Muscle of arm (tissue), 12 donors: ENCODE results near the gene ILK. TPM values are rescaled to one million over a fixed set of nuclear protein-coding genes. Genes with fewer than 3 reads are reported as not detected.
A peak's percentile ranks its signal among the peaks of the same experiment; 100 is the strongest.

ENCODE experiments used
- DNase-seq: peaks from one replicate; pipeline ENCODE4 v3.0.0-alpha.2; 2013
- polyA plus RNA-seq, 12 donors: library from polyadenylated mRNA; unstranded; fragments of 120-200 nt; gene quantifications; one replicate each; pipeline ENCODE4 v1.2.1, GENCODE V29; 2013; ENCODE audit not compliant: insufficient read length in 12 of 12

ILK gene
- polyA plus RNA-seq, 12 donors, result 120 to 152 (median 136) TPM; not detected in 1

DNA sequence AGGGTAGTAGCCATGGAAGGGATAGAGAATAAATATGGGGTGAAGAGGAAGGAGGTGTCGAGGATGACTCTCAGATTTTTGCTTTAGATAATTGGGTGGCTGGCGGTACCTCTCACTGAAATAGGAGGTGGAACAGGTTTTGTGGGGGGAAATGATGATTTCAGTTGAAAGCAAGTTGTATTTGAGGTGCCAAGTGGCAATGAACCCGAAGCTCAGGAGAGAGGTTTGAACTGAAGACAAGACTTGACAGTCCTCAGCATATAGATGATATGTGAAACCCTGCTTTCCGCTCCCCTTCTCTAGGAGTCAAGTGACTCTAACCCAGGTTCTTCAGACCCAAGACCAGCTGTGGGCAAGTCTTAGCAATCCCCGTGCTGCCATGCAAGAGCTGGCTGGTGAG is 33.9 kb upstream of the ILK start:
- no peak for DNase-seq

DNA sequence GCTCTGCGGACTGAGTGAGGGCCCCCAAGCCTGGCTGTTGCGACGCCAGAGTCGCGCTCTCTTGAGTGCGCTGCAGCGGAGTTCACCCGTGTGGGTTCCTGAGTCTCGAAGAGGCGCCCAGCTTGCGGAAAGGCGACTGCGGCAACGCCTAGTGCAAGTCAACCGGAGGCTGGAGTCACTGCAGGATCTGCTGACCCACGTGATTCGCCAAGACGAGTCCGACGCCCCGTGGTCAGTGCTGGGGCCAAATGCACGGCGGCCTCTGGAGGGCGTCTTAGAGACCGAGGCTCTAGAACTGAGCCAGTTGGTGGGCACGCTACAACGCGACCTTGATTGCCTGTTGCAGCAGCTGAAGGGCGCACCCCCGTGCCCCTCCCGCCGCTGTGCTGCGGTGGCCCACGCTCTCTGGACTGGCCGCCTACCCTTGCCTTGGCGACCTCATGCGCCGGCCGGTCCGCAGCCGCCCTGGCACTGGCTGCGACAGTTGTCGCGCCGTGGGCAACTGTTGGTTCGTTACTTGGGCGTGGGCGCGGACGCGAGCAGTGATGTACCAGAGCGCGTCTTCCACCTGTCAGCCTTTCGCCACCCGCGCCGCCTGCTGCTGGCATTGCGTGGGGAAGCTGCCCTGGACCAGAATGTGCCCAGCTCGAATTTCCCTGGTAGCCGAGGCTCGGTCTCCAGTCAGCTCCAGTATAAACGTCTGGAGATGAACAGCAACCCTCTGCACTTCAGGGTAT is 32.7 kb upstream of the ILK start:
- DNase-seq, result no peak

DNA sequence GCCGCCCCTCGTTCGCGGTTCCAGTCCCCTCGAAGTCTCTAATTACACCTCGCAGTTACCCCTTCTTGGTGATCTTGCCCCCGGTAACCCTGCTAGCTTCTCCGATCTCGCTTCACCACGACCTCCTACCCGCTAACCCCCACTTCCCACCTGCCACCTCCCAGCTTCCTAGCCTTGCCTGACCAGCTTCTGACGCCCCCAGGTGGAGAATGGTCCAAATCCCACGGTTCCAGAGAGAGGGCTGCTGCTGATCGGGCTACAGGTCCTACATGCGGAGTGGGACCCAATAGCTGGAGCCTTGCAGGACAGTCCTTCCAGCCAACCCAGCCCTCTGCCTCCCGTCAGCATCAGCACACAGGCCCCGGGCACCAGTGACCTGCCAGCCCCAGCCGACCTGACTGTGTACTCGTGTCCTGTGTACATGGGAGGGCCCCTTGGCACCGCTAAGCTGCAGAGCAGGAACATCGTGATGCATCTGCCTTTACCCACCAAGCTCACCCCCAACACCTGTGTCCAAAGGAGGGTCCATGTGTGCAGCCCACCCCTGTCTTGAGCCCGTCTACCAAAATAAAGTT is 32.1 kb upstream of the ILK start:
- no peak for DNase-seq

DNA sequence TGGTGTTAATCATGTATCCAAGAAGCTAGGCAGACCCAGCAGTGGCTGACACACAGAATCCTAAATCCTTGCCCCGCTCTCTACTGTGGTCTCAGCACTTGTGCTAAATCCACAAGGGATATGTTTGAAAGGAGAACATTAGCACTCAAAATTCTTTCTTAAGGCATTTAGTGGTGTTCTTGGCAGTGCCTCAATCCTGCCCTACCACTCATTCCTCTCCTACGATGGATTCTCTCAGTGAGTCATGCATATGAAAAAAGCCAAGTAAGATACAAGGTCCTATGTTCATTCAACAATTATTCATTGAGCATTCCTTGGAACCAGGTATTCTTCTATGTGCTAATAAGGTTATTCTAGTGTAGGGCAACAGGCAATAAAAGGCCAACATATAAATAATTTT is 31.4 kb upstream of the ILK start:
- no peak for DNase-seq

DNA sequence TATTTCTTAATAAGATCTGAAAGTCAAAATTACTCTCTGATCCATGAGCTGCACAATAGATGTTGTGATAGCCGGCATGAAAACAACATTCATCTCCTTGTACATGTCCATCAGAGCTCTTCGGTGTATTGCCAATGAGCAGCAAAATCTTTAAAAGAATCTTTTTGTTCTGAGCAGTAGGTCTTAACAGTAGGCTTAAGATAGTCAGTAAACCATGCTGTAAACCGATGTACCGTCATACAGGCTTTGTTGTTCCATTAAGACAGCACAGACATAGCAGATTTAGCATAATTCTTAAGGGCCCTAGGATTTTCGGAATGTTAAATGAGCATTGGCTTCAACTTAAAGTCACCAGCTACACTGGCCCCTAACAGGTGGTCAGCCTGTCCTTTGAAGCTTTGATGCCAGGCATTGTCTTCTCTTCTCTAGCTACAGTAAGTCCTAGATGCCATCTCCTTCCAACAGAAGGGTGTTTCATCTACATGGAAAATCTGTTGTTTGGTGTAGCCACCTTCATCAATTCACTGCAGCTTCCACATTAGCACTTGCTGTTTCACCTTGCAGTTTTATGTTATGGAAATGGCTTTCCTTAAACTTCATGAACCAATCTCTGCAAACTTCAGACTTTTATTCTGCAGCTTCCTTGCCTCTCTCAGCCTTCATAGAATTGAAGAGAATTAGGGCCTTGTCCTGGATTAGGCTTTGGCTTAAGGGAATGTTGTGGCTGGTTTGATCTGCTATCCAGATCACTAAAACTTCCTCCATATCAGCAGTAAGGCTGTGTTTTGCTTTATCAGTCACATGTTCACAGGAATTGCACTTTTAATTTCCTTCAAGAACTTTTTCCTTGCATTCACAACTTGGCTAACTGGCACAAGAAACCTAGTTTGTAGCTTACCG is 28.5 kb upstream of the ILK start:
- no peak for DNase-seq

DNA sequence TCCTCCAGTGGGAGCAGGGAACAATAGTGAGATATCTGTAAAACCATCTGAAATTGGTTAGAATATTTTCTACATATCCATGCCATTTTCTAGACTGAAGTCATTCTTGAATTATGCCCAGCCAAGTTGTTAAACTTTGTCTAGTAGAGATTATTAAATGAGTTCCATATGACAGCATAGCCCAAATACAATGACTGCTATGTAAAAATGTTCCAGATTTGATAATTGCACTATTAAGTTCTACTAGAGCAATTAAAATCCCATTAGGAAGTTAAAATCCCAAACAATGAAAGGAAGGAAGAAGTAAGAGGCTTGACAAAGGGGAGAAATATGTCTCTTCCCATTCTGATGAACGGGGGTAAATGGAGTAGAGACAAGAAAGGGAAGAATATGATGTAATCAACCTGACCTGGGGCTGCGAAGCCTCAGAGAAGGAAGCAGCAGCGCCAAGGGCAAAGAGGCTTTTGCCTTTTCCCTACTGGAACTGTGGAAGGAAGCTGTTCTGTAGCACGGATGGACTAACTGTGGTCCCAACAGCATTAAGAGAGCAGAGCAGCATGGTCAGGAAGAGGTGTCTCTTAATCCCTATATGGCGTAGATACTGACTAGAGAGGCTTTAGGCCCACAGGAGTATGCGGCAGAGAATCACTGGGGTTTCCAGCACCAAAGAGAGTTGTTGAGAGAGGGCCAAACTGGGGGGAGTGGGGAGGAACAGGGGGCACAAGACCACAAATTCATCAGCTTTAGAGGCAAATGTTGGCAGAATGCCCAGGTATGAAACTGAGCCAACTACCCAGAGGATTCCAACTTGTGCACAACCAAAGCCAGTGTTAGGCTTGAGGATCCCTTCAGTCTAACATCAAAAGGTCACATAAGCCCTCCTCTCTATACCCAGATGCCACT is 26.9 kb upstream of the ILK start:
- peak; percentile 52 for DNase-seq

DNA sequence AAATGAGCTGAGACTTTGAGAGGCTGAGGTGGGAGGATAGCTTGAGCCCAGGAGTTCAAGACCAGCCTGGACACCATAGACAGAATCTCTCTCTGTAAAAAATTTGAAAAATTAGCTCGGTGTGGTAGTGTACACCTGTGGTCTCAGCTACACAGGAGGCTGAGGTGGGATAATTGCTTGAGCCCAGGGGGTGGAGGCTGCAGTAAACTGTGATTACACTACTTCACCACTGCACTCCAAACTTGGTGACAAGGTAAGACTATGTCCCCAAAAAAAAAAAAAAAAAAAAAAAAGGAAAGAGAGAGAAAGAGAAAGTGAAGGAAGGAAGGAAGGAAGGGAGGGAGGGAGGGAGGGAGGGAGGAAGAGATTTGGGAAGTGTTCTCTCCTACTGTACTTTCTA is 25.4 kb upstream of the ILK start:
- DNase-seq, result no peak

DNA sequence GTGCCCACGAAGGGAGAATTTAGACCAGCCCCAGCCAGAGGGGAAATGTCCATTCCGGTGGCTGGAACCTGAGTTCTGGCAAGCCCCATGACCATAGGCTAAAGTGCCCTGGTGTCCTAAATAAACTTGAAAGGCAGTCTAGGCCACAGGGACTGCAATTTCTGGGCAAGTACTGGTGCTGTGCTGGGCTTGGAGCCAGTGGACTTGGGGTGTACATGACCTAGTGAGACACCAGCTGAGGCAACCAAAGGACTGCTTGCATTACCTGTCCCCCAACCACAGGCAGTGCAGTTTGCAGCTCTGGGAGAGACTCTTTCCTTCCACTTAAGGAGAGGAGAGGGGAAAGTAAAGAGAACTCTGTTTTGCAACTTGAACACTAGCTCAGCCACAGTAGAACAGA is 23.9 kb upstream of the ILK start:
- no peak for DNase-seq

DNA sequence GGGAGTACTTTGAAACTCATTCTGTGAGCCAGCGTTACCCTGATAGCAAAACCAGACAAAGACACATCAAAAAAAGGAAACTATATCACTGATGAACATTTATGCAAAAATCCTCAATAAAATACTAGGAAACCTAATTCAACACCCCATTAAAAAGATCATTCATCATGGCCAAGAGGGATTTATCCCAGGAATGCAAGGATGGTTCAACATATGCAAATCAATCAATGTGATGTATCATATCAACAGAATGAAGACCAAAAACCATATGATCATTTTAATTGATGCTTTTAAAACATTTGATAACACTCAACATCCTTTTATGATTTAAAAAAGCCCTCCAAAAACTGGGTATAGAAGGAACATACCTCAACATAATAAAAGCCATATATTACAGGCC is 20.0 kb upstream of the ILK start:
- no peak for DNase-seq

DNA sequence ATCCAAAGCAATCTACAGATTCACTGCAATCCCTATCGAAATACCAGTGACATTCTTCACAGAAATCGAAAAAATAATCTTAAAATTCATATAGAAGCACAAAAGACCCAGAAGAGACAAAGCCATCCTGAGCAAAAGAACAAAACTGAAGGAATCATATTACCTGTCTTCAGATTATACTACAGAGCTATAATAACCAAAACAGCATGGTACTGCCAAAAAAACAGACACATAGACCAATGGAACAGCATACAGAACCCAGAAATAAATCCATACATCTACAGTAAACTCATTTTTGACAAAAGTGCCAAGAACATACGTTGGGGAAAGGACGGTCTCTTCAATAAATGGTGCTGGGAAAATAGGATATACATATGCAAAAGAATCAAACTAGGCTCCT is 19.0 kb upstream of the ILK start:
- DNase-seq, result no peak

DNA sequence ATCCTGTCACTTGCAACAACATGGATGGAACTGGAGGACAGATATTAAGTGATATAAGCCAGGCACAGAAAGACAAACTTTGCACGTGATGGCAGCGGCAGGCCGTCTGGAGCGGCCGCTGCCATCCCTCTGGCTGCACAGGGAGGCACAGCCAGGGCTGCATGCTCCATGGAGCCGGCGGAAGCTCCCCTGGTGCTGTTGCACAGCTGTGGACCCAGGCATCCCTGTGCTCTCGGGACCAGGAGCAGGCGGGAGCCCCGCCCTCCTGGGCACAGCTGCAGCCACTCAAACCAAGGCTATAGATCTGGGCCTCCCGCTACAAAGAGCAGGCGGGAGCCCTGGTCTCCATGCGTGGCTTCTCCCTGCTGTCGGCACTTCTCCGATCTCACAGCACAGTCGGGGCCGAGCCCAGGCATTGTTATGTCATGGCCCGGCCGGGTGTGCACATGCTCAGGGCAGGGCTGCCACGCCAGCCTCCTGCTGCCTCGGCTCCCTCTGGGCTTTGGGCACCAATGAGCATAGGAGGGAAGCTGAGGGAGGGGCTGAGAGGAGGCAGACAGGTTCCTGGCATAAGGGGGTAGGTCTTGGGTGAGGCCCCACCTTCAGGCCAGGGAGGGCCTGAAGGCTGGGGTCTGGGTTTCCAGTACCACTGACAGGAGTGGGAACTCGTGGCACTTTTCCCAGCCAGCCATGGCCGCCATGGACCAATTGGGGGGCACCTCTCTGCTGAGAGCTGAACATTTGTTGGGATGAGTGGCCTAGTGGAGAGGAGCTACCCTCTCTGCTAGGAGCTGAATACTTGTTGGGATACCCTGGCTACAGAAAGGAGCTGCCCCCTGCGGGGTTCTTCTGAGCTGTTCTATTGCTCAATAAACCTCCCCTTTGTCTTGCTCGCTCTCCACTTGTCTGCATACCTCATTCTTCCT is 16.9 kb upstream of the ILK start:
- no peak for DNase-seq

DNA sequence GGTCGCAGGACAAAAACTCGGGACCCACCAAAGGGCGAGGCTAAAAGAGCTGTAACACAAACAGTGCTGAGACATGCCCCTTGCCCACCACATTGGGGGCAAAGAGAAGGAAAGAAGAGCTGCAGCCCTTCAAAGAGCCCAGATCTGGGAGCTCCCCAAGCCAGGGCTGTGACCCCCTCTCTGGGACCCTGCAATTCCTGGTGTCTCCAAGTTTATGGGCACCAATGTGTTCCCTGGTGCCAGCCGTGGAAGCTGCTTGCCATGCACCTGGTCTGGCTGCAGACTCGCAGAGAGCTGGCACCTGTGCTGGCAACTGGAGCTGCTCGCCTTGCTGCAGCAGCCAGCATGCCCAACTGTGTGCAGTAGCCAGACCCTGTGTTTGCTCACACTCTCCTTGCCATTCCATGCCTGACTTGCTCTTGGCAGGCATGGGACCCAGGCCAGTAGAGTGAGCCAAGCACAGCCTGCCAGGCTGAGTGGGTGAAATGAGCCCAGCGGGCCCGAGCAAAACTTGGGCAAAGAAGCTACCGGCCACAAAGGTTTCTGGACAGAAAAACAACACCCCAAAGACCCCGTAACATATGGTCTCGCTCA is 16.1 kb upstream of the ILK start:
- DNase-seq, result no peak

DNA sequence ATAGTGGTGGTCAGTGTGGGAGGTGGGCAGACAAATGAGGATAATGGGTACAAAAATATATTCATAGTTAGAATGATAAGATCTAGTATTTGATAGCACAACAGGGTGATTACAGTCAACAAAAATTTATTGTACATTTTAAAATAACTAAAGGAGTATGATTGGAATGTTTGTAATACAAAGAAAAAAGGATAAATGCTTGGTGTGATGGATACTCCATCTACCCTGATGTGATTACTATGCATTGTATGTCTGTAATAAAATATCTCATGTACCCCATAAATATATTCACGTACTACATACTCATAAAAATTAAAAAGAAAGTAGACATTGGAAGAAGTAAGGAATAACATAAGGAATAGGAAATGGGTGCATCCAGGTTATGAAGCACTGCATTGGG is 15.6 kb upstream of the ILK start:
- DNase-seq, result no peak

DNA sequence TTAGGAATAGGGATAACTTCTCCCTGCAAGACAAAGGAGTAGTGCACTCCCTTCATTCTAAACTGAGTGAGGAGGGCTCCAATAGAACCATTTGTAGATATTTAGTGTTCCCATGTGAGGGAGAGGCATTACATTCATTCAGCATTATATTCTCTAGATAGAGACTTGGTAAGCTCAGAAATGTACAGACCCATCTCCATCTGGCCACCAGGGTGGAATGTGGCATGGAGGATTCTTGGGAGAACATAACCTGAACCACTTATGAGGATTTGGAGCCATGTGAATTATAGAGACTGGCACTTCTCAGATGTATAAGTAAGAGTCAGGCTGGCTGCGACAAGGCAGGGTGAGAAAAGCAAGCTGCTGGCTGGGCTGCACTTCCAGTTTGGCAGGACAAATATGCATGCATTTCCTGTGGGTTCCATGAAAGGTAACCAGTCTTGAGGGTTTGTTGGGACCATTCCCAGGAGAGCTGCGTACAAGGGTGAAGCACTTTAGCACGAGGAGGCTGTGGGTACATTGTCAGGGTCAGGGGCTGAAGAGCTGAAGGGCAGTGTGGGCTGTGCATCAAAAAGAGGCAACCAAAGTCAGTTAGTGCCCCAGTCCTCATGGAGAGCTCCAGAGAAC is 9.3 kb upstream of the ILK start:
- no peak for DNase-seq

DNA sequence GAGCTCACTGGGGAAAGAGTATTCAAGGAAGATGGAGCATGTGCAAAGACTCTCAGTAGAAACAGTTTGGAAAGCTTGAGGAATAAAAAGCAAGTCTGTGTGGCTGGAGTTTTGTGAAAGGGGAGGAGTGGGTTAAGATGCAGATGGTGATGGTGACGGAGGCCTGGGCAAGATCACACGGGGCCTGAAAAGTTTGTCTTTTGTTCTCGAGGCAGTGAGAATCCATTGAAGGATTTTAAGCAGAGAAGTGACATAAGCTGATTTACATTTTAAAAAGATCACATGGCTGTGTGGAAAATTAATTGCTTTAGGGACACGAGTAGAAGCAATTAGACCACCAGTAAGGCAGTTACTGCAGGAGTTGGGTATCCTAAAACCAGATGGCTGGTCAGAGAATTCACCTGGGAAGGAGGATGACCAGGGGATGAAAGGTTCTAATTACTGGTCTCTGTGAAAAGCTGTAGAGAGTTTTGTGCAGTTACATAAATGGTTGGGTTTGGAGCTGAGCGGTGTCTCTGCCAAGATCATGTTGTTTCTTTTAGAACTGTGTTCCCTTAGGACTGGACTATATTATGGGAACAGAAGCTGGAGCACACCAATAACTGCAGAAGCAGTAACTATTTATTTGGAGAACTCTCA is 7.2 kb upstream of the ILK start:
- no peak for DNase-seq

DNA sequence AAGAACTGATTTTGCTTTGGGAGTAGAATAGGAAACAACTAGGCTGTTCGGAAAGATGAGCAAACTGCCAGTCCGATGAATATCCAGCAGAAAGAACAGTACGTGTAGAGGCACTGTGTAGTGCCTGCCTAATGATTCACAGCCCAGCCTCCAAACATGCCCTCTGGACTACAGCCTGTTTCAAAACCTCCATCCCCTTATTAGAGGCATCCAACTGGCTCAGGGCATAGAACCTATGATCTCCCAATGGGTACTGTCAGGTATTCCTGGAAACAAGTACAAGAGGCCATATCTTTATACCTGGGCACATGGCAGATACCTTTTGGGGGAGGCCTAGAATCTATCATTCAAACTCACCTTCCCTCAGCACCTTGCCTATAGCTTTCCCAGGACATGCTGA is 5.0 kb upstream of the ILK start:
- DNase-seq, result no peak

DNA sequence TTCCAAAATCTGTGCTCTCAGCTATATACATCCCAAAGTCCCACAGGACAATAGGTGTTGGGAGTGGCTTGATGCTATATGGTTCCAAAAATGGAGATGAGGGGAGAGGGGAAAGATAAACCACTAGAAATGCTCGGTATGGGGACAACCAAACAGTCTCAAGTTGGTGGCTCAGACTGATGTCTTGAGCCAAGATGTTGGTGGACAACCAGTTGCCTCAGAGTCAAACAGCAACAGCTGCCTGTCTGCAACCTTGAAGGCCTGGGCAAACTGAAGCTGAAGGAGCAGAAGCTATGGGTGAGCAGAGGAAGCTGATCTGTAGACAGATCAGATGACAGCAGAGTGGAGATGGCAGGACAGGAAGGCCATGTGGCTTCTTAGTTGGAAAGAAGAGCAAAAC is 4.1 kb upstream of the ILK start:
- DNase-seq, result no peak

DNA sequence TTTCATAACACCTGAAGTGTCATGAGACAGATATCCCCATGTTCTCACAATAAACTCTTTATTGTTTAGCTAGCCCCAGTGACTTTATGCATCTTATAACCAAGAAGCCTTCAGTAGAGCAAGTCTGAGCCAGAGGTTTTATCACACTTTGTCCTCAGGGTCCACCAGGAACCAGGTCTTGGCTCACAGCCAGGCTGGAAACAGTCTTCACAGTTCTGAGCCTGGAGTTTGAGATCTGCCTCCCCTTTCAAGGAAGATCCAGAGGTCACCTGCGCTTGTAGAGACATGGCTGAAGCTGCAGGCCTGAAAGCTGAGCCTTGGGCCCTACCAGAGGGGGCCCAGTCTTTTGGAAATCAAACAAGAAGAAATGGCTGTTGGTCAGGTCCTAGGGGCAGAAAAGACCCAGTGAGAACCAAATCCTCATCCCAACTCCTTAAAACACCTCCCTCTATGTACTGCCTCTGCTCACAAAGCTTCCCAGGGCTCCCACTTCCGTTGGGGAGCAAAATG is 3.6 kb upstream of the ILK start:
- DNase-seq, result no peak

DNA sequence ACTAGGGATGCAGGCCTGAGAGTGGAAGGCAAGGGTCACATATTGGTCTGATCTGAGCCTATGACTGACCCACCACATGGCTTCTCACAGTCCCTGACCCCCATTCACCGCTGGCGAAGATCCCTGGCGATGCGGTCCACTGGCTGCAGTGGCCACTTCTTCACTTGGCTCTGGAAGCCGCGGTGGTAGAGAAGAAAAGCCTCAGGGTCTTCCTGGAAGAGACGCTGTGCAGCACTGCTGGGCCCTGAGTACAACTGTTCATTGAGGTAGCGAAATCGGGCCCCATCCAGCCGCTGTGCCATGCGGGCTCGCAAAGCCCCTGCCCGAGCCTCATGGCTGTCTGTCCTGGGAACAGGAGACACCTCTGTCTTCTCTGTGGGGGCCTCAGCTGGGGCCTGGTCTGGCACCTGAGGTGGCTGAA is 2.5 kb upstream of the ILK start:
- DNase-seq, result no peak
